HG03469 (cell line): Measurements from ENCODE around the gene GOT1.

Experiments
- ATAC-seq: cut with Tn5 transposase; IDR thresholded peaks from one replicate; pipeline ENCODE4 v1.9.1; 2021; ENCODE audit warnings: mild to moderate bottlenecking, moderate library complexity, moderate number of reproducible peaks; ENCODE audit not compliant: unreplicated experiment

The GOT1 gene

GRCh38 chr10:99433378-99434020 is 3.1 kb upstream of the GOT1 start:
- no peak for ATAC-seq

GRCh38 chr10:99432881-99433280 is 2.5 kb upstream of the GOT1 start:
- ATAC-seq = no peak

- no peak for ATAC-seq
Measured at GRCh38 chr10:99432047-99432446, 1.6 kb upstream of the GOT1 start.

GRCh38 chr10:99431190-99431760 is 851 bp upstream of the GOT1 start:
- no peak for ATAC-seq

- peak; percentile 2 for ATAC-seq
Measured at GRCh38 chr10:99430116-99430450, 341 bp downstream of the GOT1 start.

- no peak for ATAC-seq
Measured at GRCh38 chr10:99429517-99430095, 818 bp downstream of the GOT1 start.

- no peak for ATAC-seq
Measured at GRCh38 chr10:99427566-99428190, 2.7 kb downstream of the GOT1 start.

GRCh38 chr10:99426689-99427088 is 3.7 kb downstream of the GOT1 start:
- ATAC-seq = no peak

- ATAC-seq = no peak
Measured at GRCh38 chr10:99425204-99425603, 5.2 kb downstream of the GOT1 start.

GRCh38 chr10:99424656-99425055 is 5.8 kb downstream of the GOT1 start:
- no peak for ATAC-seq

- ATAC-seq = no peak
Measured at GRCh38 chr10:99422529-99423096, 7.8 kb downstream of the GOT1 start.

GRCh38 chr10:99421233-99421739 is 9.1 kb downstream of the GOT1 start:
- ATAC-seq = no peak

GRCh38 chr10:99419688-99420087 is 10.7 kb downstream of the GOT1 start:
- no peak for ATAC-seq

GRCh38 chr10:99418910-99419624 is 11.4 kb downstream of the GOT1 start:
- ATAC-seq = no peak

- ATAC-seq = no peak
Measured at GRCh38 chr10:99412099-99412498, 18.3 kb downstream of the GOT1 start.

GRCh38 chr10:99411546-99411945 is 18.9 kb downstream of the GOT1 start:
- ATAC-seq = no peak

GRCh38 chr10:99410876-99411275 is 19.5 kb downstream of the GOT1 start:
- ATAC-seq = no peak

GRCh38 chr10:99410146-99410545 is 20.3 kb downstream of the GOT1 start:
- ATAC-seq = no peak

GRCh38 chr10:99406149-99406548 is 24.3 kb downstream of the GOT1 start:
- ATAC-seq = no peak

- ATAC-seq = no peak
Measured at GRCh38 chr10:99403674-99404073, 26.8 kb downstream of the GOT1 start.

GRCh38 chr10:99399664-99400063 is 30.8 kb downstream of the GOT1 start:
- ATAC-seq = no peak
